GM18907 (cell line): ENCODE results near the gene ITPR2.
"Not testable (repeated sequence)": the region's sequence is repeated elsewhere in the genome, so short reads cannot be mapped to it uniquely, and the experiment has no call there.

Experiments
- ATAC-seq: cut with Tn5 transposase; IDR thresholded peaks from one replicate; pipeline ENCODE4 v1.9.1; 2021; ENCODE audit warnings: mild to moderate bottlenecking, moderate library complexity; ENCODE audit not compliant: unreplicated experiment

ITPR2 gene

DNA sequence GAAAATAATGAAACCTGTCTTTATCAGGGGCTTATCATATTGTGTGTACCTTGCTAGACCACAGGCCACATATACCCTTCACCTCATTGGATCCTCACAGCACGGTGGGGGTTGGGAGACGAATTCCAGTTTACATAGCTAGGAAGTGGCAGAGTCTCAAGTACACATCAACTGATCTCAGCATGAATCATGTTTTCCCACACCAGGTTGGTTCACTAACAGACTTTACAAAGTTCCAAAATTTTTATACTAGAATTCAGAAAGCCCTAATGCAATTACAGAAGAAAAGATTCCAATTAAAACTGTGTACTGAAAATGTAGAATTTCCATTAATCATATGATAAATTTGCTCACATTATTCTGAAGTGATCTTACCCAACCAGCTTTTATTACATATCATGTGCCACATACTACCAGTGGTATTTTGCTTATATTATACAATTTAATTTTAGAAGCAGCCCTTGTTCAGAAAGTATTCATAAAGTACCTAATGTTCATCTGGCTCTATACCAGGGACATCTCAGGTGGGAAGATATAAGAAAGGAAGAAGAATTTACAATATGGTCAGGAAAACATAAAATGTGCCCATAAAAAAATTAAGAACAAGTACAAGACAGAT is 196.2 kb downstream of the ITPR2 start:
- no peak for ATAC-seq

DNA sequence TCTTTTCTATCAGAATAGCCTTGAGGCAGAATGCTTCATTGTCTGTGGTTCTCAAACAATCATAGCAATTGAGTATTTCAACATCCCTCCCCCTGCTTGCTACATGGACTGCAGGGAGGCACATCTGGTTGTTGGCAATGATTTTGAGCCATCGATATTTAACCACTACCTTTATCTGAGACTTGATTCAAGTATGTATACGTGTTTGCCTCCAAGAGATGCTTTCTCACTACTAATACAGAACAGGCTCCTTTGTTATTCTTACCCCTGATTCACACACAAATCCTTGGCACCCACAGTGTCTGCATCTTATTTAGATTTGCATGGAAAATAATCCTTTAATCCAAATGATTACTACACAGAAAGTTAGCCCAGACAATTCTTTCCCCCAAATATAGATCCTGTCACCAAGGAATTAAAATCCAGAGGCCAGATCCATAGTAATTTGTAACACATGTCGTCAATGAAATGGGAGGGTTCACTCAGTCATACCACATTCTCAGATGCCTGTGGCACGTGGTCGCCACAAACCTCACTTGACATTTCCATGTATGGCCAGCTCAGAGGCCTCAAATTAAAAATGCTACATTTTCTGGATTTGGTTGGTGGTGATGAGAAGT is 199.3 kb downstream of the ITPR2 start:
- ATAC-seq: no peak

DNA sequence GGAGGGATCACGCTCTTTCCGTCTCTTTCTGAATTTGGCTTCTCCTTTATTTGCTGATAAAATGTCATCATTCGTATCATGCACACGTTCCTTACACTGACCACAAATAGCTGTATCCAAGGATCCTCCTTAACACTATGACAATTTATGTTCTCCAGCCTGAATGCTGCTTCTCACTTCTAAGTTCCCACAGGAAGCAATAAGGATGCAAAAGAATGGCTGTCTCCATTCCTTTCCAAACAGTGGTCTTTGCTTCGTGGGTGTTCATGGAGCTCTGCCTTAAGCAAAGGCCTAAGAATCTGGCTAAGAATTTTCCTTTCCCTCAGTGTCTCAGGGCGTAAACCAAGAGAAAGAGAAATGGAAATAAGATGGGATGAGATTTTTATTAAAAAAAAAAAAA is 200.2 kb downstream of the ITPR2 start:
- ATAC-seq: no peak

DNA sequence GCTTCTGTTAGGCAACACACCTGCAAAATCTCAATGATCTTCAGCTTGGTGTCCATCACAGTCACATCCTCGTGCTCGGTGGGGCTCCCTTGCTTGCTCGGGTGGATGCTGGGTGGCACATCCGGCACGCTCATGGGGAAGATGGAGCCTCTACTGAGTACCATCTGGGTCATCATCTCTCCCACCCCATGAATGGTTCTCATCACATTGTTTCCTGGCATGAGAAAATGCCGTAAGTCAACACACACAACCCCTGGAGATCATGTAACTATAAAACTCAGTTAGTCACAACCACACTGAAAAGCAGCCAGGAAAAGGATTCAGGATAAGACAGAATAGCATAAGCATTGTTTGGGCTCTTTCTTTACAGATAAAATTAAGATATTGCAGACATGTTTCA is 201.1 kb downstream of the ITPR2 start:
- no peak for ATAC-seq

DNA sequence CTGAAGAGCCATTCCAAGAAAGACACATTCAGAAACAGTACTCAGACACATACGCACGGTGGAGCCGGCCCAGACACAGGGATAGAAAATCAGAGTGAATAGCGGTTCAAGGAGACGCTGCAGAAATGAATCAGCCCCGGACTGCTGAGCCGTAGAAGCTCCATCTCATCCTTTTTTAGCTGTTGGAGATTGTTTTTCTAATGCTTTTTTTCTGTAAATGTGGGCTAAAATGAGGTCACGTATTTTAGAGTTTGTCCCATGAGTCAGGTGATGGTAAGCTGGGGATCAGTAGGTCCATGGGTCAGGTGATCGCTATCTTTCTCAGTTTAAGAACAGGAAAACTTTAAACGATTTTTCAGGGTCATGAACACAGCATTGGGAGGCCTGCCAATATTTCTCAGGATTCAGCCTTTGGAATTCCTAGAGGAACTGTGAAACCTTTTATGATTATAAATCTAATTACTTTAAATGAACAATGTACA is 202.4 kb downstream of the ITPR2 start:
- no peak for ATAC-seq

DNA sequence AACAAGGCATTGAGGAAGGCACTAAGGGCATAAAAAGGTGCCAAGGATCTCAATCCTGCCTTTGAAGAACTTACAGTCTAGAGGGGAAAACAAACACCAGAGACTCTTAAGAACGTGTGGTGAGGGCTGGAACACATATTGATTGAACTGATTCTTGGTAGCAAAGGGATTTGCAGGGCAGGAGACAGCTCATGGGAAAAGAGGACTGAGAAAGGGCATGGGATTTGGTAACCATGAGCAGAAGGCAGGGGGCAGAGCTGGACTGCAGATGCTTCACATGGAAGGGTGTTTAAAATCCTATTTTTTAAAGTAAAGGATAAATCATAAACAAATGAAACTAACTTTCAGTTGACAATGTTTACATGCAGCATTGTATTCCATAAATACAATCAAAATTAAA is 203.1 kb downstream of the ITPR2 start:
- no peak for ATAC-seq

DNA sequence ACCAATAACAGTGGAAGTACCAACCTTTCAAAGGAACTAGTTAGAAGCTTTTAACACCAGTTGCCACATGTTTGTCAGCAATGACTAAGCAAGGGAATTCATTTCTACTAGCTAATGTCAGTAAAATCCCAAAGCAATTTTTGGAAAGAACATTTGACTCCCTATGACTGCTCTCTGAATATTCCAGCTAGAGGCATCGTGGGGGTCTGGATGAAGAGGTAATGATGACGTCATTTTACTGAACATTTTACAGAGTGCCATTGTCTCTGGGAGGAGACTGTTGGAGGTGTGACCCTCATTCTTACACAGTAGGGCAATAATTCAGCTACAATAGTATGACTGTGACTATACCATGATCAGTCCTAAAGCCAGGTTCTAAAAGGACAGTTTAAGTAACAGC is 204.8 kb downstream of the ITPR2 start:
- ATAC-seq: no peak

DNA sequence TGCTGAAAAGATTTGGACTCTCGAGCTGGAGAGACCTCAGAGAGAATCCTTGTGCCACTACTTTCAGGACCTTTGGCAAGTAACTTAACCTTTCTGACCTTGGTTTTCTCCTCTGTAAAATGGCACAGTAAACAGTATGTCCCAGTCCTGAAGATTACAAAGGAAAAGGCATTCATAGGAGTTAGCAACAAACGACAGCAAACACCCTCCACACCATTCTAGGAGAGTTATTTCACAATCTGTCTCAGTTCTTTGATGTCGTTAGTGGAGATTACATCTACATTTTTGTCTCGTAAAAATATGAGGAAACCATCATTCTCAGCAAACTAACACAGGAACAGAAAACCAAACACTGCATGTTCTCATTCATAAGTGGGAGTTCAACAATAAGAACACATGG is 205.7 kb downstream of the ITPR2 start:
- ATAC-seq: no peak

DNA sequence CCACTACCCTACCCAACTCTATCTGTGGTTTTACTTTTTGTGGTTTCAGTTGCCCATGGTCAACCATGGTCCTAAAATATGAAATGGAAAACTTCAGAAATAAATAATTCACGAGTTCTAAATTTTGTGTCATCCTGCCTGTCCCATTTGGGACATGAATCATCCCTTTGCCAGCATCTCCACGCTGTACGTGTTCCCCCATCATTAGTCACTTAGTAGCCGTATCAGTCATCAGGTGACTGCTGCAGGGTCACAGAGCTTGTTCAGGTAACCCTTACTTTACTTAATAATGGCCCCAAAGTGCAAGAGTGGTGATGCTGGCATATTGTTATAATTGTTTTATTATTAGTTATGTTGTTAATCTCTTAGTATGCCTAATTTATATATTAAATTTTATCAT is 209.9 kb downstream of the ITPR2 start:
- no peak for ATAC-seq

DNA sequence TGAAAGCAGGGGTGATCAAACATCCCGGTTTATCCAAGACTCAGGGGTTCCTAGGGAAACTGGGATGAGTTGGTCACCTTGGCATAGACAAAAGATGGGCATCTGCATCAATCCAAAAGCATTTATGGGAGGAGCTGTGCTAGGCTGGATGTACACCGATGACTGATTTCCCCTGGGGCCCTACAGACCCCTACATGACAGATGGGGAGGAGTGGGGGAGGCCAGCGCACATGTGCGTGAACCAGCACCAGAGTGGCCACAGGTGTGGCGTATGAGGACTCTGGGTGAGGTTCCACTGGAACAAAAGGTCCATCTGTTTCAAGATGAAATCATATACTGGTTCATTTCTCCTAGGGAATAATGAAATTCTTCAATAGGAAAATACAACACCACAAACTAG is 210.4 kb downstream of the ITPR2 start:
- no peak for ATAC-seq

DNA sequence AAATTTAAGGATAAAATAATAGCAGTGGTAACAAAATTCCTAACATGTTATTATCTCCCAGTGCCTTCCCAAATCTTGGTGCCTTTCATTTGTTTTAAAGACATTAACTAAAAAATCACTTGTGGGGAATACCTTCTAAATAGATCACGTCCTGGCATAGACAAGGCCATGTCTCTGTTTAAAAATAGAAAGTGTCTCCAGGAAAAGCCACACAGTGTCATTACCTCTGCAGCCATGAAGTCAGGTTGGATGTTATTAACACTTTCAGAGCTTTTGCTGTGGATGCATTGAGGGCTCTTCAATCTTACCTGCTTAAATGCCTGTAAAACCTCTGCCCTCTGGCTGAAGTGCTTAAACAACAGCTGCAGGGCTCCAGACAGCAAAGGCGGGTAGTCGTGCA is 211.1 kb downstream of the ITPR2 start:
- no peak for ATAC-seq

DNA sequence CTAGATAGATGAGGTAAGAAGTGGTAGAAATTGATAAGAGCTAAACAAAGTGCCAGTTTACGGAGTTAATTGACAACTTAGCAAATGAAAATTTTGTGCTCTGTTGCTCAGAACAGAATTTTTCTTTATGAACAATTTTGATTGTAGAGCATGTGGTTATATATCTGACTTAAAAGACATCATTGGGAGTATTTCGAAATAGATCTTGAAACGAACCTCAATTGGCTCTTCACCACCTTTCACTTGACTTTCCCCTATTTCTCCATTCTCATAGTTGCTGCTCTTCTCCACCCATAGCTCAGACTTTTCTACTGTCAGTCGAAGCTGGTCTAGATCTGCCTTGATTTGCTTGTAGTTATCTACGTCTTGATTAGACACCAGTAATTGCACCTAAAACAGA is 212.1 kb downstream of the ITPR2 start:
- ATAC-seq: no peak

DNA sequence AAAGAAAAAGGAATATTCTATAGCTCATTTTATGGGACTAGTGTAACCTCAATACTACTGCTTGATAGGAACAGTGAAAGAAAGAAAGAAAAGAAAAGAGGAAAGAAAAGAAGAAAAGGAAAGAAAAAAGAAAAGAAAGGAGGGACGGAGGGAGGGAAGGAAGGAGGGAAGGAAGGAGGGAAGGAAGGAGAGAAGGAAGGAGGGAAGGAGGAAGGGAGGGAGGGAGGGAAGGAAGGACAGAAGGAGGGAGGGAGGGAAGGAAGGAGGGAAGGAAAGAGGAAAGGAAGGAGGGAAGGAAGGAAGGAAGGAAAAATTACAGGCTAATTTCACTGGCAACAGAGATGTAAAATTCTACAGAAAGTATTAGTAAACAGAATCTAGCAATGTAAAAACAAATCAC is 215.5 kb downstream of the ITPR2 start:
- ATAC-seq: no peak

DNA sequence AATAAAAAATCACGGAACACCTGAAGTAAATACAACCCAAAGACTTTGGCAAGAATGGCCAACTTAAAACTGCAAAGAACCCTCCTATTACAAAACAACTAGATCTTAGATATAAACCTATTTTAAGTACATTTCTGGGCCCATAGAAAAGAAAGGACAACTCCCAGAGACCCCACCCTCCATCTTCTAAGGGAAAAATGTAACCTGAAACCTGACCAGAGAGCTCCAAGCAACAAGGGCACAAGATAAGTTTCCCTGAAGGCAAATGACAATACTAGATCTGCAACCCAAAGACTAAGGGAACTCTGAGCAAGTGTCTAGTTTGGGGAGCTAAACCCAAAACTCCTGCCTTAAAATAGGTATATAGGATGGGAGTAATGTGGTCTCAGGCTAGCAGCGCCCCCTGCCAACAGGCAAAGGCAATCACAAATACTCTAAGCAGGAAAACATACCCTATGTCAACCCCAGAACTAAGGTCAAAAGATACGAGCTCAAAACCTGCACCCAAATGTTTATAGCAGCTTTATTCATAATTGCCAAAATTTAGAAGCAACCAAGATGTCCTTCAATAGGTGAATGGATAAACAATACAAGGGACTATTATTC is 218.9 kb downstream of the ITPR2 start:
- ATAC-seq: no peak

DNA sequence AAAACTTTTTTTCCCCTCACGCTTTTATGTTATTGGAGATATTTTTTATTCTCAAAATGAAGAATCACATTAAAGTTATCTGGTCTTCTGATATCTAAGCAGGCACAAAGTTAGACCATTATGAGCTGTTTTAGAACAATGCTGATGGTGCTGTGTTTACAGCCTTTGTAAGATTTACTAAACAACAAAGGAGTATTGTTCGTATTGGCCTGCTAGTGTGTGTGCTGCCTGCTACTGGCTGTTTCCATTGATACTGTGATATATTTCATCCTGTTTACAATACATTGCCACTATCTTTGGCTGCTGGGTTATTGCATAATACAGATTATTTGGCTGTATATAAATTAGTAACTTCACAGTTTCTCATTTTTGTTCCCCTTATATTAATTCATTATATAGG is 220.8 kb downstream of the ITPR2 start:
- ATAC-seq: no peak

DNA sequence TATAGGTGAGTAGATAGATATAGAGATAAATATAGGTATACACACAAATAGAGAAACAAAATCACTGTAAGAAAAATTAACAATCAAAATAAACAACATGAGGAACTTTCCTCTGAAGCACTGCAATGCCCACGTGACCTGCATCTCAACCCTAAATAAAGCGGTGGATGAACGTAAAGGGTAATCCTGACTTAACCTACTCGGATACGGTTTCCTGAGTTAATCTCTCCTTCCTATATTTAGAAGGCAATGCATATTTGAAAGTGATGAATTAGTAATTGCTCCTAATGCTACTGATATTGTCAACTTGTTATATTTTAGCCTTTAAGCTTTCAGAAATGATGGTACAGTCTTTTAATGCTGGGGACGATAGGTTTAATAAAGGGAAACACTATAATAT is 221.4 kb downstream of the ITPR2 start:
- ATAC-seq: no peak

DNA sequence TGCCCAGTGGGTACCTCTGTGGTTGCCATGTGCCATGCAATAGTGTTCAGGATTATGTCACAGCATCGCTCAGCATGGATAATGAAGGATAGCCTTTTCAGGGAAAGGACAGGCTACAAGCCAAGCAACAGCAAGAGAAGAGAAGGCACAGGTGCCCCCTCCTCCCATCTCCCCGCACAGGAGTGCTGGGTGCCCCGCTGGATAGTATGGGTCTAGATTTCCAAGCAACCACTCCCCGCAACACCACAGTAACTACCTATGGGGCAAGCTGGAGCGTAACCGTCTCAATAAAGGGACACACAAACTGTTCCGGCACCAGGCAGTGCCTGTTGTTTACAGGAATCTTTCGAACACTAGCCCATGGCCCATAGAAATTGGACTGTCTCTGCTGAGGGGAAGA is 222.2 kb downstream of the ITPR2 start:
- ATAC-seq: no peak

DNA sequence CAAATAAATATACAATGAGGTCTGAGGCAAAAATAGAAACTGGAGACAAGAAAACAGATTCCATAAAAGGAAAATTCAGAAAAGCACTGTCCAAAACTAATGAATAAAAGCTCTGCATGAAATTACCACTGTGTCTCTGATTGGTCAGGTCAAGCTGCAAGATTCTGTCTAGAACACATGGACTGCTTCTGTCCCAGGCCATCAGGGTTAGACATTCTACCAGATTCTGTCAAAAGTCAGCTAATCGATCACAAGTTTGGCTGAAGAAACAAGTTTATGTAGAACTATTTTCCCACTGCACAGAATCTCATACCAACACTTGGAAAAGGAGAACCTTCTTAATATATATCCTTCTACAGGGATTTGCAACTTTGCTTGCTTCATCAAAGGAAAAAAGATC is 223.0 kb downstream of the ITPR2 start:
- ATAC-seq: no peak

DNA sequence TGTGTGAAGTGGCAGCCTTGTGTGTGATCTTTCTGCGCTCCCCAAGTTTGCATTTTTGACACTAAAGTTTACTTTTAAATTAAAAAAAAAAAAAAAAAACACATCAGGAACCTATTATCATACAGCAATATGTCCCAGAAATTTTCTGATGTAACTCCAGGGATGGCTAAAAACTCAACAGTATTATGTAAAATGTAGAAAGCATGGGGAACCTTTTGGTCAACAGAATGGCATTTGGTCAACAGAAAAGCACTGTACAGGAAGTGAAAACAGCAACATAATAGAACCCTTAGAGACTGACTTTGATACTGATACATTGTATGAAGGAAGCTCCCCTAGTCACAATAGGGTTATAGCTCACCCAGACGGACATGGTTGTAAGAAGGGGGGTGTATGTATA is 224.3 kb downstream of the ITPR2 start:
- no peak for ATAC-seq

DNA sequence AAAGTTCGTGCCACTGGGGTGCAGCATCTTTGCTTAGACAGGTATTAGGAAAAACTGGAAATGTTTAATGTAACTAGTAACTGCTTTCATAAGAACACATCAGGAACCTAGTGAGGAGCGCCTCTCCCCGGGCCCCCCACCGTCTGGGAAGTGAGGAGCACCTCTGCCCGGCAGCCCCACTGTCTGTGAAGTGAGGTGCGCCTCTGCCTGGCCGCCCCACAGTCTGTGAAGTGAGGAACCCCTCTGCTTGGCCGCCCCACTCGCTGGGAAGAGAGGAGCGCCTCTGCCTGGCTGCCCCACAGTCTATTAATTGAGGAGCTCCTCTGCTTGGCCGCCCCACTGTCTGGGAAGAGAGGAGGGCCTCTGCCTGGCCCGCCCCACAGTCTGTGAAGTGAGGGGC is 224.7 kb downstream of the ITPR2 start:
- ATAC-seq: no peak

DNA sequence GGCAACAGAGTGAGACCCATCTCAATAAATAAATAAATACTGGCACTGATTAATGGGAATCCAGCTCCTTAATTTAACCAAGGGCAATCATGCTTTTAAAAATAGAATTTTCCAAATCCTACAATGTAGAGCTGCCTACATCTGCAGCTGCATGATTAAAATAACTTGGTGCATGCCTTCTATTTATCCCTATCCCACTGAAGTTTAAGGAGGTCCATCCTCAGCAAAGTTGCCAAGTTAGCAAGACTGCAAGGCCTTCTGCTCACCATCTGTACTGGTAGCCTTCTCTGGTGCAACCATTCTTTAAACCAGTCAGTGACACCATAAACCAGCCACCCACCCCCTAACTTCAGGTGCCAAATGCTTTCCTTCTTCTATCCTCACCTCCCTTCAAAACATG is 226.1 kb downstream of the ITPR2 start:
- no peak for ATAC-seq

DNA sequence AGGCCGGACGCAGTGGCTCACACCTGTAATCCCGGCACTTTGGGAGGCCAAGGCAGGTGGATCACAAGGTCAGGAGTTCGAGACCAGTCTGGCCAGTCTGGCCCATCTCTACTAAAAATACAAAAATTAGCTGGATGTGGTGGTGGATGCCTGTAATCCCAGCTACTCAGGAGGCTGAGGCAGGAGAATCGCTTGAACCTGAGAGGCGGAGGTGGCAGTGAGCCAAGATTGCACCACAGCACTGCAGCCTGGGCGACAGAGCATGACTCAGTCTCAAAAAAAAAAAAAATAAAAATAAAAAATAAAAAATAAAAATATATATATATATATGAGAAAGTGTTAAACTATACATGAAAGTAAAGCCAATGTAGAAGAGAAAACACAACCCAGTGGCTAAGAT is 228.2 kb downstream of the ITPR2 start:
- not testable (repeated sequence) for ATAC-seq
